A549 (cell line): ENCODE measurements around the gene ADAM10.

Experiments
- BHLHE40 ChIP-seq: IDR thresholded peaks from 2 replicates; pipeline ENCODE4 v1.6.1; 2012; ENCODE audit warnings: low read depth, low read length, inconsistent platforms
- CEBPB ChIP-seq, 2 experiments: fragments of >200 bp in 1 of 2; sonication (Bioruptor Twin) in 1 of 2; formaldehyde crosslinking in 1 of 2; IDR thresholded peaks; 2 replicates each; pipeline ENCODE4 v1.6.1; 2012 to 2016
- CHD4 ChIP-seq: fragments of 200-600 bp; sonication (generic); IDR thresholded peaks from 2 replicates; pipeline ENCODE4 v1.6.1; 2016; ENCODE audit warnings: antibody characterized with exemption, mild to moderate bottlenecking, borderline replicate concordance
- NPAS2 ChIP-seq: fragments of 250-450 bp; sonication (Bioruptor Pico); IDR thresholded peaks from 2 replicates; pipeline ENCODE4 v1.8.0; 2022; ENCODE audit warnings: mild to moderate bottlenecking, moderate library complexity, borderline replicate concordance
- POLR2A ChIP-seq: IDR thresholded peaks from 2 replicates; pipeline ENCODE4 v1.6.1; 2012; ENCODE audit warnings: mild to moderate bottlenecking, low read length
- TF ChIP-seq, protein P1 (sequence below): fragments of 200-600 bp; sonication (generic); IDR thresholded peaks from 2 replicates; pipeline ENCODE4 v1.6.1; 2016; ENCODE audit warnings: antibody characterized with exemption, mild to moderate bottlenecking, moderate library complexity
- TF ChIP-seq, protein P2 (sequence below): fragments of >200 bp; sonication (Bioruptor Twin); formaldehyde crosslinking; IDR thresholded peaks from 3 replicates; pipeline ENCODE4 v1.5.1; 2016
- TF ChIP-seq, protein P3 (sequence below): fragments of 250-450 bp; sonication (Bioruptor Pico); IDR thresholded peaks from 2 replicates; pipeline ENCODE4 v1.5.0; 2021; ENCODE audit warnings: mild to moderate bottlenecking, moderate library complexity, borderline replicate concordance
- TF ChIP-seq, protein P4 (sequence below): IDR thresholded peaks from 2 replicates; pipeline ENCODE4 v1.6.1; 2012

DNA sequence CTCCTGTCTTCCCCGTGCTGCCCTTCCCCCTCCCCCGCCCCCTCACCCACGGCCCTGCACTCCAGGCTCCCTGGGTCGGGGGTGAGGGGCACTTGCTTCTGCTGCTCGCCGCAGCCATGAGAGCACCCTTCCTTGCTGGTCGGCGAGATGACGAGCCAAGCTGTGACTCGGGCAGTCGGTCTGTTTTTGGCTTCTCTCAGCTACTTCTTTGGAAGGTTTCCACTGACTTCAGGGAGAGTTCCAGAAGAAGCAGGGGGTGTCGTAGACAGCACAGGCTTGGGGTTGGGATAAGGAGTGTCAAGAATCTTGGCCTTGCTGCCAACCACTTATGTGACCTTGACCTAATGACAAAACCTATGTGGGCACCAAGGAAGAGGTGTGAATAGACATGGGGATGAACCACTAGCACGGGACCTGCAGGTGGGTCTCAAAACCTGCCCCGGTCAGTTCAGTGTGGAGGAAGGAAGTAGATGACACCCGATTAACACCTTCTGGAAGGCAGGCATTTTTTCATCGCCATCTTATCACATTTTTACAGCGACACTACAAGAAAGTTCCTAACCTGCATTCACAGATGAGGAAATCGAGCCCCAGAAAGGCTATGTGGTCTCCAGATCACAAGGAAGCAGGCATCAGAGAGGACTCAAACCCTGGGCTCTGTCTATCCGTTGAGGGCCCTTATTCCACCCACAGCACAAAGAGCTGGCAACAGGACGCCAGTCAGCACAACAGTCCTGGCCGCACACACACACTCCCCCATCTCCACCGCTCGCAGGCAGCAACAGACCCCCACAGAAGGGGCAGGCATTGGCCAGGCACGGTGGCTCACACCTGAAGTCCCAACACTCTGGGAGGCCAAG, 196.8 kb downstream of the ADAM10 start:
- TF ChIP-seq, protein P1, sequence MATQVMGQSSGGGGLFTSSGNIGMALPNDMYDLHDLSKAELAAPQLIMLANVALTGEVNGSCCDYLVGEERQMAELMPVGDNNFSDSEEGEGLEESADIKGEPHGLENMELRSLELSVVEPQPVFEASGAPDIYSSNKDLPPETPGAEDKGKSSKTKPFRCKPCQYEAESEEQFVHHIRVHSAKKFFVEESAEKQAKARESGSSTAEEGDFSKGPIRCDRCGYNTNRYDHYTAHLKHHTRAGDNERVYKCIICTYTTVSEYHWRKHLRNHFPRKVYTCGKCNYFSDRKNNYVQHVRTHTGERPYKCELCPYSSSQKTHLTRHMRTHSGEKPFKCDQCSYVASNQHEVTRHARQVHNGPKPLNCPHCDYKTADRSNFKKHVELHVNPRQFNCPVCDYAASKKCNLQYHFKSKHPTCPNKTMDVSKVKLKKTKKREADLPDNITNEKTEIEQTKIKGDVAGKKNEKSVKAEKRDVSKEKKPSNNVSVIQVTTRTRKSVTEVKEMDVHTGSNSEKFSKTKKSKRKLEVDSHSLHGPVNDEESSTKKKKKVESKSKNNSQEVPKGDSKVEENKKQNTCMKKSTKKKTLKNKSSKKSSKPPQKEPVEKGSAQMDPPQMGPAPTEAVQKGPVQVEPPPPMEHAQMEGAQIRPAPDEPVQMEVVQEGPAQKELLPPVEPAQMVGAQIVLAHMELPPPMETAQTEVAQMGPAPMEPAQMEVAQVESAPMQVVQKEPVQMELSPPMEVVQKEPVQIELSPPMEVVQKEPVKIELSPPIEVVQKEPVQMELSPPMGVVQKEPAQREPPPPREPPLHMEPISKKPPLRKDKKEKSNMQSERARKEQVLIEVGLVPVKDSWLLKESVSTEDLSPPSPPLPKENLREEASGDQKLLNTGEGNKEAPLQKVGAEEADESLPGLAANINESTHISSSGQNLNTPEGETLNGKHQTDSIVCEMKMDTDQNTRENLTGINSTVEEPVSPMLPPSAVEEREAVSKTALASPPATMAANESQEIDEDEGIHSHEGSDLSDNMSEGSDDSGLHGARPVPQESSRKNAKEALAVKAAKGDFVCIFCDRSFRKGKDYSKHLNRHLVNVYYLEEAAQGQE: no peak
- no peak for TF ChIP-seq CHD4
- TF ChIP-seq POLR2A: no peak
- TF ChIP-seq, protein P2, sequence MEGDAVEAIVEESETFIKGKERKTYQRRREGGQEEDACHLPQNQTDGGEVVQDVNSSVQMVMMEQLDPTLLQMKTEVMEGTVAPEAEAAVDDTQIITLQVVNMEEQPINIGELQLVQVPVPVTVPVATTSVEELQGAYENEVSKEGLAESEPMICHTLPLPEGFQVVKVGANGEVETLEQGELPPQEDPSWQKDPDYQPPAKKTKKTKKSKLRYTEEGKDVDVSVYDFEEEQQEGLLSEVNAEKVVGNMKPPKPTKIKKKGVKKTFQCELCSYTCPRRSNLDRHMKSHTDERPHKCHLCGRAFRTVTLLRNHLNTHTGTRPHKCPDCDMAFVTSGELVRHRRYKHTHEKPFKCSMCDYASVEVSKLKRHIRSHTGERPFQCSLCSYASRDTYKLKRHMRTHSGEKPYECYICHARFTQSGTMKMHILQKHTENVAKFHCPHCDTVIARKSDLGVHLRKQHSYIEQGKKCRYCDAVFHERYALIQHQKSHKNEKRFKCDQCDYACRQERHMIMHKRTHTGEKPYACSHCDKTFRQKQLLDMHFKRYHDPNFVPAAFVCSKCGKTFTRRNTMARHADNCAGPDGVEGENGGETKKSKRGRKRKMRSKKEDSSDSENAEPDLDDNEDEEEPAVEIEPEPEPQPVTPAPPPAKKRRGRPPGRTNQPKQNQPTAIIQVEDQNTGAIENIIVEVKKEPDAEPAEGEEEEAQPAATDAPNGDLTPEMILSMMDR: no peak
- TF ChIP-seq NPAS2 (CRISPR knock-in tag): no peak
- TF ChIP-seq, protein P3, sequence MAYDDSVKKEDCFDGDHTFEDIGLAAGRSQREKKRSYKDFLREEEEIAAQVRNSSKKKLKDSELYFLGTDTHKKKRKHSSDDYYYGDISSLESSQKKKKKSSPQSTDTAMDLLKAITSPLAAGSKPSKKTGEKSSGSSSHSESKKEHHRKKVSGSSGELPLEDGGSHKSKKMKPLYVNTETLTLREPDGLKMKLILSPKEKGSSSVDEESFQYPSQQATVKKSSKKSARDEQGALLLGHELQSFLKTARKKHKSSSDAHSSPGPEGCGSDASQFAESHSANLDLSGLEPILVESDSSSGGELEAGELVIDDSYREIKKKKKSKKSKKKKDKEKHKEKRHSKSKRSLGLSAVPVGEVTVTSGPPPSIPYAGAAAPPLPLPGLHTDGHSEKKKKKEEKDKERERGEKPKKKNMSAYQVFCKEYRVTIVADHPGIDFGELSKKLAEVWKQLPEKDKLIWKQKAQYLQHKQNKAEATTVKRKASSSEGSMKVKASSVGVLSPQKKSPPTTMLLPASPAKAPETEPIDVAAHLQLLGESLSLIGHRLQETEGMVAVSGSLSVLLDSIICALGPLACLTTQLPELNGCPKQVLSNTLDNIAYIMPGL (CRISPR knock-in tag): no peak
- TF ChIP-seq CEBPB (IDR thresholded peaks at IDR 0.05): no peak
- TF ChIP-seq BHLHE40: no peak
- TF ChIP-seq, protein P4, sequence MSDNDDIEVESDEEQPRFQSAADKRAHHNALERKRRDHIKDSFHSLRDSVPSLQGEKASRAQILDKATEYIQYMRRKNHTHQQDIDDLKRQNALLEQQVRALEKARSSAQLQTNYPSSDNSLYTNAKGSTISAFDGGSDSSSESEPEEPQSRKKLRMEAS: no peak
